ENCODE data around the gene TRIM29.

Gene TRIM29

GRCh38 chr11:120065876-120066275 is 72.0 kb downstream of the TRIM29 start:
- no peak overlapping the region for H2AK5ac ChIP-seq (ENCODE audit: low read length, severe bottlenecking)
- no peaks in the 10 kb centered on the region for H3K9me3 ChIP-seq (ENCODE audit: control insufficient read depth, low read length)
- DNase-seq: no peak
- no peaks in the 10 kb centered on the region for H3K79me1 ChIP-seq (replicated peaks; ENCODE audit: low read length, poor library complexity, severe bottlenecking)
- no peaks in the 10 kb centered on the region for H3K36me3 ChIP-seq (ENCODE audit: control insufficient read depth in 1 of 2, insufficient read depth in 2 of 2, low read depth in 1 of 2, low read length in 2 of 2)
- no peak overlapping the region for H3K23ac ChIP-seq (ENCODE audit: low read length in 2 of 2)
- no peak overlapping the region for H3K9ac ChIP-seq (ENCODE audit: low read length)
- H3K27ac ChIP-seq (ENCODE audit: low read length, poor library complexity, severe bottlenecking): no peak overlapping the region
- no peak overlapping the region for H3K4me2 ChIP-seq (ENCODE audit: low read length, poor library complexity, severe bottlenecking)
- H2BK120ac ChIP-seq (ENCODE audit: low read depth, low read length): no peak overlapping the region
- no peak overlapping the region for H2BK15ac ChIP-seq (ENCODE audit: low read depth, poor library complexity, severe bottlenecking)
- no peak overlapping the region for H4K8ac ChIP-seq (ENCODE audit: low read length)
- H3K4ac ChIP-seq (ENCODE audit: low read depth in 1 of 2, low read length in 2 of 2): no peak overlapping the region
- H2BK5ac ChIP-seq (ENCODE audit: low read depth, low read length, poor library complexity, severe bottlenecking): no peak overlapping the region
- H3K4me3 ChIP-seq (ENCODE audit: insufficient read depth in 1 of 2, low read depth in 1 of 2, low read length in 2 of 2): no peak overlapping the region
- H3K27me3 ChIP-seq (ENCODE audit: control insufficient read depth in 1 of 2, insufficient read depth in 1 of 2, low read length in 2 of 2): peaks cover 45 to 72% of the 10 kb centered on the region in 2 experiments
- no peak overlapping the region for H2BK12ac ChIP-seq (ENCODE audit: low read length in 2 of 2)
- H3K4me1 ChIP-seq (ENCODE audit: control insufficient read depth, insufficient read depth, low read depth, low read length): peaks cover 4% of the 10 kb centered on the region
- no peak overlapping the region for H3K18ac ChIP-seq (ENCODE audit: low read depth in 1 of 2, low read length in 2 of 2)
- no peak overlapping the region for H2AFZ ChIP-seq (ENCODE audit: low read depth, low read length)
- 51% methylated on average over 3 of the region's 3 CpGs for WGBS
- no peak overlapping the region for H4K91ac ChIP-seq (ENCODE audit: low read length)
- H3K14ac ChIP-seq (ENCODE audit: low read length in 2 of 2): no peak overlapping the region

- Histone ChIP-seq H3K4me3 (ENCODE audit: insufficient read depth in 1 of 2, low read depth in 1 of 2, low read length in 2 of 2) (no peak overlapping the region), H3K9ac (ENCODE audit: low read length) (no peak overlapping the region), H3K9me3 (ENCODE audit: control insufficient read depth, low read length) (no peaks in the 10 kb centered on the region), H2BK15ac (ENCODE audit: low read depth, poor library complexity, severe bottlenecking) (no peak overlapping the region), H3K79me1 (replicated peaks; ENCODE audit: low read length, poor library complexity, severe bottlenecking) (no peaks in the 10 kb centered on the region), H2AFZ (ENCODE audit: low read depth, low read length) (no peak overlapping the region), H3K14ac (ENCODE audit: low read length in 2 of 2) (no peak overlapping the region), H2BK120ac (ENCODE audit: low read depth, low read length) (no peak overlapping the region), H4K8ac (ENCODE audit: low read length) (no peak overlapping the region), H3K27me3 (ENCODE audit: control insufficient read depth in 1 of 2, insufficient read depth in 1 of 2, low read length in 2 of 2) (peaks cover 45 to 72% of the 10 kb centered on the region in 2 experiments), H3K27ac (ENCODE audit: low read length, poor library complexity, severe bottlenecking) (no peak overlapping the region), H2AK5ac (ENCODE audit: low read length, severe bottlenecking) (no peak overlapping the region), H3K23ac (ENCODE audit: low read length in 2 of 2) (no peak overlapping the region), H3K4me1 (ENCODE audit: control insufficient read depth, insufficient read depth, low read depth, low read length) (peaks cover 4% of the 10 kb centered on the region), H2BK5ac (ENCODE audit: low read depth, low read length, poor library complexity, severe bottlenecking) (no peak overlapping the region), H3K4ac (ENCODE audit: low read depth in 1 of 2, low read length in 2 of 2) (no peak overlapping the region), H3K4me2 (ENCODE audit: low read length, poor library complexity, severe bottlenecking) (no peak overlapping the region), H4K91ac (ENCODE audit: low read length) (no peak overlapping the region), H3K18ac (ENCODE audit: low read depth in 1 of 2, low read length in 2 of 2) (no peak overlapping the region), H3K36me3 (ENCODE audit: control insufficient read depth in 1 of 2, insufficient read depth in 2 of 2, low read depth in 1 of 2, low read length in 2 of 2) (no peaks in the 10 kb centered on the region), H2BK12ac (ENCODE audit: low read length in 2 of 2) (no peak overlapping the region)
- 85% methylated on average over 4 of the region's 4 CpGs for WGBS
- no peak for DNase-seq
These were observed 72.7 kb downstream of the TRIM29 start for GRCh38 chr11:120065176-120065575.

GRCh38 chr11:120064341-120064740 is 73.6 kb downstream of the TRIM29 start:
- Histone ChIP-seq H3K9ac (ENCODE audit: low read length) (no peak overlapping the region), H3K4me1 (ENCODE audit: control insufficient read depth, insufficient read depth, low read depth, low read length) (peaks cover 4% of the 10 kb centered on the region), H3K4me3 (ENCODE audit: insufficient read depth in 1 of 2, low read depth in 1 of 2, low read length in 2 of 2) (no peak overlapping the region), H3K27ac (ENCODE audit: low read length, poor library complexity, severe bottlenecking) (no peak overlapping the region), H3K9me3 (ENCODE audit: control insufficient read depth, low read length) (no peaks in the 10 kb centered on the region), H4K91ac (ENCODE audit: low read length) (no peak overlapping the region), H3K27me3 (ENCODE audit: control insufficient read depth in 1 of 2, insufficient read depth in 1 of 2, low read length in 2 of 2) (peaks cover 49 to 78% of the 10 kb centered on the region in 2 experiments), H3K14ac (ENCODE audit: low read length in 2 of 2) (no peak overlapping the region), H4K8ac (ENCODE audit: low read length) (no peak overlapping the region), H2BK5ac (ENCODE audit: low read depth, low read length, poor library complexity, severe bottlenecking) (no peak overlapping the region), H3K36me3 (ENCODE audit: control insufficient read depth in 1 of 2, insufficient read depth in 2 of 2, low read depth in 1 of 2, low read length in 2 of 2) (no peaks in the 10 kb centered on the region), H3K18ac (ENCODE audit: low read depth in 1 of 2, low read length in 2 of 2) (no peak overlapping the region), H3K23ac (ENCODE audit: low read length in 2 of 2) (no peak overlapping the region), H2BK120ac (ENCODE audit: low read depth, low read length) (no peak overlapping the region), H2BK12ac (ENCODE audit: low read length in 2 of 2) (no peak overlapping the region), H2AK5ac (ENCODE audit: low read length, severe bottlenecking) (no peak overlapping the region), H3K79me1 (replicated peaks; ENCODE audit: low read length, poor library complexity, severe bottlenecking) (no peaks in the 10 kb centered on the region), H2BK15ac (ENCODE audit: low read depth, poor library complexity, severe bottlenecking) (no peak overlapping the region), H2AFZ (ENCODE audit: low read depth, low read length) (no peak overlapping the region), H3K4me2 (ENCODE audit: low read length, poor library complexity, severe bottlenecking) (no peak overlapping the region), H3K4ac (ENCODE audit: low read depth in 1 of 2, low read length in 2 of 2) (no peak overlapping the region)
- no peak for DNase-seq
- 89% methylated on average over 6 of the region's 7 CpGs for WGBS

- Histone ChIP-seq H4K8ac (ENCODE audit: low read length) (no peak overlapping the region), H2AK5ac (ENCODE audit: low read length, severe bottlenecking) (no peak overlapping the region), H3K9ac (ENCODE audit: low read length) (no peak overlapping the region), H3K4me2 (ENCODE audit: low read length, poor library complexity, severe bottlenecking) (no peak overlapping the region), H2BK5ac (ENCODE audit: low read depth, low read length, poor library complexity, severe bottlenecking) (no peak overlapping the region), H3K18ac (ENCODE audit: low read depth in 1 of 2, low read length in 2 of 2) (no peak overlapping the region), H3K4me3 (ENCODE audit: insufficient read depth in 1 of 2, low read depth in 1 of 2, low read length in 2 of 2) (no peak overlapping the region), H3K9me3 (ENCODE audit: control insufficient read depth, low read length) (no peaks in the 10 kb centered on the region), H3K4me1 (ENCODE audit: control insufficient read depth, insufficient read depth, low read depth, low read length) (peaks cover 4% of the 10 kb centered on the region), H3K27ac (ENCODE audit: low read length, poor library complexity, severe bottlenecking) (no peak overlapping the region), H3K23ac (ENCODE audit: low read length in 2 of 2) (no peak overlapping the region), H3K36me3 (ENCODE audit: control insufficient read depth in 1 of 2, insufficient read depth in 2 of 2, low read depth in 1 of 2, low read length in 2 of 2) (no peaks in the 10 kb centered on the region), H4K91ac (ENCODE audit: low read length) (no peak overlapping the region), H3K4ac (ENCODE audit: low read depth in 1 of 2, low read length in 2 of 2) (no peak overlapping the region), H2BK120ac (ENCODE audit: low read depth, low read length) (no peak overlapping the region), H3K79me1 (replicated peaks; ENCODE audit: low read length, poor library complexity, severe bottlenecking) (no peaks in the 10 kb centered on the region), H3K27me3 (ENCODE audit: control insufficient read depth in 1 of 2, insufficient read depth in 1 of 2, low read length in 2 of 2) (peaks cover 47 to 76% of the 10 kb centered on the region in 2 experiments), H3K14ac (ENCODE audit: low read length in 2 of 2) (no peak overlapping the region), H2BK15ac (ENCODE audit: low read depth, poor library complexity, severe bottlenecking) (no peak overlapping the region), H2BK12ac (ENCODE audit: low read length in 2 of 2) (no peak overlapping the region), H2AFZ (ENCODE audit: low read depth, low read length) (no peak overlapping the region)
- 74% methylated on average over 6 of the region's 7 CpGs for WGBS
- DNase-seq: no peak
These were observed 74.1 kb downstream of the TRIM29 start for GRCh38 chr11:120063686-120064340.
